Measurements from ENCODE around the gene RPL29. TPM values are rescaled to one million over a fixed set of nuclear protein-coding genes. Genes with fewer than 3 reads are reported as not detected.

Gene RPL29
- total and polyA plus RNA-seq, 2 donors (not counting 3 experiments of a cell fraction or from before 2014, with no cell fraction given): 1,236 to 2,177 TPM

DNA sequence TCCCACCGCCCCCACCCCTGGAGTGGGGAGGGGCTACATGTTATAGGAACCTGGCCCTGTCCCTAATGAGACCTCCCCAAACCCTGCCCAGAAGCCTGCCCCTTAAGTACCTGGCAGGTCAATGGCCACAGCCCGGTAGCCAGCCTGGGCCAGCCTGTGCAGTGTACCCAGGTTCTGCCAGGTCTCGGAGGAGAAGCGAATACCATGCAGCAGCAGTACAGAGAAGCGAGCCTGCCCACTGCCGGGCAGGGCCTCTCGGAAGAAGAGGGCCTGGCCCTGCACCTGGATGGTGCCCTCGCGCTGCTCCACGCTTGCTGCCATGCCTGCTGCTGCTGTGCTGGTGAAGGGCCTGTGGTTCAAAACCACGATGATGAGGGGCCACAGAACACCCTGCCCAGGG, 24.3 kb downstream of the RPL29 start:
- Histone ChIP-seq H3K36me3 (ENCODE audit: control insufficient read depth in 2 of 2, extremely low read depth in 1 of 2, insufficient read depth in 2 of 2, low read length in 2 of 2) (no peaks in the 10 kb centered on the region), H3K9me3 (replicated peaks; ENCODE audit: control insufficient read depth, insufficient read depth, low read length) (no peaks in the 10 kb centered on the region), H3K4me3 (replicated peaks in 1 of 3; ENCODE audit: insufficient read depth in 1 of 3, low read depth in 1 of 3, low read length in 3 of 3) (no peak overlapping the region), H2AFZ (ENCODE audit: low read depth, low read length) (no peak overlapping the region), H3K27ac (ENCODE audit: insufficient read depth, low read depth, low read length) (no peak overlapping the region), H3K9me1 (replicated peaks; ENCODE audit: control insufficient read depth, extremely low read depth, insufficient read depth, low read length) (no peaks in the 10 kb centered on the region), H3K79me2 (ENCODE audit: control insufficient read depth, insufficient read depth, low read length) (no peaks in the 10 kb centered on the region), H3K4me1 (ENCODE audit: control insufficient read depth, extremely low read depth, insufficient read depth, low read length) (peaks cover 26% of the 10 kb centered on the region), H4K20me1 (replicated peaks; ENCODE audit: control insufficient read depth, extremely low read depth, insufficient read depth, low read length) (no peaks in the 10 kb centered on the region), H3K4me2 (ENCODE audit: insufficient read depth, low read length) (no peak overlapping the region), H3K9ac (replicated peaks; ENCODE audit: extremely low read depth, insufficient read depth, low read length) (no peak overlapping the region), H3K27me3 (ENCODE audit: control insufficient read depth in 2 of 2, insufficient read depth in 2 of 2, low read length in 2 of 2) (no peaks in the 10 kb centered on the region)
- intact Hi-C loops (cut with micrococcal nuclease): no loop called here
- BruUV-seq (replicated peaks): no TSS peak
- no peak for DNase-seq (ENCODE audit: low read depth, low spot score)
- no peak for FAIRE-seq
- no peak for TF ChIP-seq EZH2 (IDR thresholded peaks at IDR 0.05; ENCODE audit: borderline replicate concordance, low read depth, low read length, severe bottlenecking)
- TF ChIP-seq MYC (IDR thresholded peaks at IDR 0.05; ENCODE audit: low read depth, low read length): no peak
- TF ChIP-seq POLR2AphosphoS5 (IDR thresholded peaks at IDR 0.05; ENCODE audit: insufficient read depth, low read depth, low read length): no peak
- TF ChIP-seq GATA2 (IDR thresholded peaks at IDR 0.05; ENCODE audit: insufficient read depth, insufficient read length, low read depth, low read length): no peak
- TF ChIP-seq, protein P1, sequence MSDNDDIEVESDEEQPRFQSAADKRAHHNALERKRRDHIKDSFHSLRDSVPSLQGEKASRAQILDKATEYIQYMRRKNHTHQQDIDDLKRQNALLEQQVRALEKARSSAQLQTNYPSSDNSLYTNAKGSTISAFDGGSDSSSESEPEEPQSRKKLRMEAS (IDR thresholded peaks at IDR 0.05; ENCODE audit: insufficient read depth, insufficient read length): no peak
- TF ChIP-seq POLR2A (IDR thresholded peaks at IDR 0.05; ENCODE audit: low read depth, low read length): no peak
- TF ChIP-seq, protein P2, sequence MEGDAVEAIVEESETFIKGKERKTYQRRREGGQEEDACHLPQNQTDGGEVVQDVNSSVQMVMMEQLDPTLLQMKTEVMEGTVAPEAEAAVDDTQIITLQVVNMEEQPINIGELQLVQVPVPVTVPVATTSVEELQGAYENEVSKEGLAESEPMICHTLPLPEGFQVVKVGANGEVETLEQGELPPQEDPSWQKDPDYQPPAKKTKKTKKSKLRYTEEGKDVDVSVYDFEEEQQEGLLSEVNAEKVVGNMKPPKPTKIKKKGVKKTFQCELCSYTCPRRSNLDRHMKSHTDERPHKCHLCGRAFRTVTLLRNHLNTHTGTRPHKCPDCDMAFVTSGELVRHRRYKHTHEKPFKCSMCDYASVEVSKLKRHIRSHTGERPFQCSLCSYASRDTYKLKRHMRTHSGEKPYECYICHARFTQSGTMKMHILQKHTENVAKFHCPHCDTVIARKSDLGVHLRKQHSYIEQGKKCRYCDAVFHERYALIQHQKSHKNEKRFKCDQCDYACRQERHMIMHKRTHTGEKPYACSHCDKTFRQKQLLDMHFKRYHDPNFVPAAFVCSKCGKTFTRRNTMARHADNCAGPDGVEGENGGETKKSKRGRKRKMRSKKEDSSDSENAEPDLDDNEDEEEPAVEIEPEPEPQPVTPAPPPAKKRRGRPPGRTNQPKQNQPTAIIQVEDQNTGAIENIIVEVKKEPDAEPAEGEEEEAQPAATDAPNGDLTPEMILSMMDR (IDR thresholded peaks at IDR 0.05; ENCODE audit: extremely low read depth in 1 of 2, insufficient read depth in 1 of 2, low read depth in 1 of 2, low read length in 2 of 2): no peak
- TF ChIP-seq FOS (IDR thresholded peaks at IDR 0.05; ENCODE audit: borderline replicate concordance, insufficient read depth, low read length): no peak
- no peak for TF ChIP-seq JUN (IDR thresholded peaks at IDR 0.05; ENCODE audit: borderline replicate concordance, insufficient read depth, insufficient read length, low read depth)
- ChIA-PET CTCF (interaction anchor here (1.1 to 1.4 kb wide), 2 partner anchors 14 to 30 kb away, joined by 3 read pairs; partner anchors contain the start of gene RRP9), POLR2A (interaction anchor here (0.7 kb wide), 1 partner anchor 25 kb away, joined by 6 read pairs; no protein-coding TSS in a partner anchor)
- dilution Hi-C loops (cut with MboI; ENCODE audit: extremely low pct_ligation_motif_present, low sequenced_read_pairs): no loop called here

Data from endothelial cell of umbilical vein (primary cell).